HG03095 (cell line): ENCODE data around the gene LMNTD2.
A peak's percentile ranks its signal among the peaks of the same experiment; 100 is the strongest.

ENCODE experiments used
- ATAC-seq: cut with Tn5 transposase; IDR thresholded peaks from one replicate; pipeline ENCODE4 v1.9.1; 2021; ENCODE audit warnings: moderate library complexity; ENCODE audit not compliant: unreplicated experiment

Gene LMNTD2

DNA sequence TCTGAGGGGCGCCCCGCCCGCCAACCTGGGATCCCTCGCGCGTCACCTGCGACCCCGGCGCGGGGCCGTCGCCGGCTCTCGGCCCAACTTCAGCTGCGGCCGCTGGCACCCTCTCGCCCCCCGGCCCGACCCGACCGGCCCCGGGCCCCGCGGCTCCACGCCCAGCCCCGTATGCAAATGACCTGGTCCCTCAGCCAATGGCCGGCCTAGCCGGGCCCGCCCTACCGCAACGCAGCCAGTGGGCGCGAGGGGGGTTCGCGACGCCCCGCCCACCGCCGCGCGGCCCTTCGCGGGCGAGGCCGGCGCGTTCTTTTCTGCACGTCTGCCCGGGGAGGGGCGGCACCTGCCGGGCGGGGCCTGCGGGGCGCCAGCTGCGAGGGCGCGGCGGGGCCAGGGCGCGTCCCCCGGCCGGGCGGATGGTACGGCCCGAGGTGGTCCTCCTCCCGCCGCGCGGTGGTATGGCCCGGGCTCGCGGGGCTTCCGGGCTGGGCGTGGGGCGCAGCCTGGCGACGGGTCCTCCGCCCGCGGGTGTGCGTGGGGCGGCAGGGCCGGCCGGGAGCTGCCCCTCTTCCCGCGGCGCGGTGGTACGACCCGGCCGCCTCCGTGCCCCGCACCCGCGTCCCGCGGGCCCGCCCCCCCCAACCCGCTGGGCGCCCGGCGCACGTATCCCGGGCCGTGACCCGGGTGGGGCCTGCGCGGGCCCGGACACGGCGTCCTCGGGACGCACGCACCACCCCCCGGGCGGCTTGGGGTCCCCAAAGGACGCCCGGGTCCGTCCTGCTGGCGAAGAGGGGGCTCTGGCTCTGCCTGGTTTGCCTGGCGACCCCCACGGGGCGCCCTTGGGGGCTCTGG lies 8.0 kb upstream of the LMNTD2 start:
- ATAC-seq: peak; percentile 82

DNA sequence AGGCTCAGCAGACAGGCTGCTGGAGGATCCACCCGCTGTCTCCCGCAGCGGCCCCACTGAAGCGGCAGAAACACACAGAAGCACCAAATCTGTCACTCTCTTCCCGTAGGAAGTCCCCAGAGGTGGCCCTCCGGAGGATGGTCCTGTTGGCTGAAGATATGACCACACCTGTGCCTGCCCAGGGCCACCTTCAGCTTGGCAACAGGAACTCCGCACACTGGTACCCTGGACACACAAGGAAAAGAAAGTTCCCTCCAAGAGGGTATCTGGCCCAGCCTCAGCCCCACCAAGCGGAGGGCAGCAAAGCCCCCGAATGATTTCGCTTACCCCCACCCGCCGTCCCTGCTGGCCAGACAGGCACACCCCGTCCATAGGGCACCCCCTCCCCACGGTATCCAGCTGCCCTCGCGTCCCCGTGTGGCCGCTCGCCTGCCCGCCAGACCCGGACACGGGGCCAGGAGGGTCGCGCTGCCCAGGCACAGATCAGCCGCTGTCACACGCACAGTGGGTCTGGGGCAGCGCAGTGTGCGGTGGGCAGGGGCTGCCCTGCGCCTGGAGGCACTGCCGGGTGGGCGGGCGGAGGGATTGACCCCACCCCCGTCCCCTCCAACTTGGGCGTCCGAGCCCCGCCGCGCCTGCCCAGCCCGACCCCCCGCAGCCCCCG lies 7.2 kb upstream of the LMNTD2 start:
- no peak for ATAC-seq

DNA sequence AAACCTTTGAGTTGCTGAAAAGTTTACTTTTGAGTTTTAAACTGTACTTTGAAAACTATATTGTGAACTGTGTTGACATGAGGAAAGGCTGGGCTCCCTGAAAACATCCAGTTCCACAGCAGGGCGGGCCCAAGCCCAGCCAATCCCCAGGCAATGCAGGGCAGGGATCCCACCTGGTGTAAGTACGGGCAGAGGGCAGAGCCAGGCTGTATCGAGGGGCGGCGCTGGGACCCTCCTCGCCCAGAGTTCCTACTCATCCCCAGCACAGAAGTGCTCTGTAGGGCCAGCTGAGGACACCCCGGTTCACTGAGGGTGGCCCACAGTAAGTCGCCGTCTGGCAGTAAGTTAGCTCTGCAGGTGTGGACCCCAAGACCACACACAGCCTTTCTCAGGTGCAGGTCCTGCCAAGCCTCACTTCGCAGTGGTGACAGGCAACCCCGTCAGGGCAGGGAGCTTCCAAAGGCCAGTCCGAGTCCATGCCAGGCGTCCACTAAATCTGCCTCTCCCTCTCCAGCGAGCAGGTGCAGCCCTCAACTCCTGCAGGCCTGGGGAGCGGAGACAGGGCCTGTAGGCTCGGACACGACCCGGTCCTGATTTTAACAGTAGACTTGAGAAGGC lies 6.6 kb upstream of the LMNTD2 start:
- ATAC-seq: no peak

DNA sequence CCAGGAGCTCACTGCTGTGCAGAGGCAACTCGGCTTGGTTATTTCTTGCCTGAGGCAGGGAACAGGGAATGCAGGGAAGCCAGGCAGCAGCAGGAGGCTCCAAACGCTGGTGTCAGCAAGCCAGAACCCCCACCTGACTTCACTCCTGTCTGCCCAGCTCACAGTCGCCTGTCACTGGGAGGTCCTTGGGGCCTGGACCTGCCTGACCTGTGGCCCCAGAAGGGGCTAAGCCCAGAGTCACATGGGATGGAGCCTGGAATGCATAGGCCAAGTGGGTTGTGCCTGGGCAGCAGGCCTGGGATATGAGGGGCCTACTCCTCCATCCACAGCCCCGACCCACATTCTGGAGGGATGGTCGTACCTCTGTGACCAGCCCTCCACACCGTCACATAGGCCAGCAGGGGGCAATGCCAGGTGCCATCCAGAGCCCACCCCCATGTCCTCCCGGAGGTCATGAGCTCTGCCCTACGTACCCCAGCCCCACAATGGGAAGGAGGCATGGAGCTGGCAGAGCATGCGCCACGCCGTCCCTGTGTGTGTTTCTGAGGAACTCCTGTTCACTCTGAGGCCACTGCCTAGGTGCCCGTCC lies 5.5 kb upstream of the LMNTD2 start:
- ATAC-seq: no peak

DNA sequence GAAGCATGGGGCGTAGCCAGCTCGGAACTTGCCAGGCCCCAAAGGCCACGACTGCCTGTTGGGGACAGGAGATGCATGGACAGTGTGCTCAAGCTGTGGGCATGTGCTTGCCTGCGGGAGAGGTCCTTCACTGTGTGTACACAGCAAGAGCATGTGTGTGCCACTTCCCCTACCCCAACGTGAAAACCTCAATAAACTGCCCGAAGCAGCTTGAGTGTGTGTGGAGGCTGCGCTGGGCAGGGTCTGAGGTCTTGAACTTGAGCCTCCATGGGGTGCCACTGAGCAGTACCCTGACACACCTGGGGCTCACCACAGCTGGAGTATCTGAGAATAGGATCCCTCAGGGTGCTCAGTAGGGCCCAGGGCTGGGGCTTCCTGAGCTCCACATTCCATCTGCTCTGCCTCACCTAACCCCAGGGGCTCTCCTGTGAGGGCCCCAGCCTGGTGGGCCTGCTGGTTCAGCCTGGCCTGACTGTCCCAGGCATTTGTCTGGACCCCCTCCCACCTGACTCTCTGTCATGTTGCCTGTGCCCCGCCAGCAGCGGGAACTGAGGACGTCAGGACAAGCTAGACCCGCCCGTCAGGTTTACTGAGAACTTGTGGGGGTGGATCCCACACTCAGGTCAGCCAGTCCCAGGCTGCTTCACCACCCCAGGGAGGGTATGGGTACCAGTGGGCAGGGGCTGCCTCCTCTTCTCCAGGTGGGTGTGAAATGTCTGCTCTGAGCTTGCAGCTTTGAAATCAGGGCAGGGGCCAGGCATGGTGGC lies 3.5 kb upstream of the LMNTD2 start:
- ATAC-seq: no peak

DNA sequence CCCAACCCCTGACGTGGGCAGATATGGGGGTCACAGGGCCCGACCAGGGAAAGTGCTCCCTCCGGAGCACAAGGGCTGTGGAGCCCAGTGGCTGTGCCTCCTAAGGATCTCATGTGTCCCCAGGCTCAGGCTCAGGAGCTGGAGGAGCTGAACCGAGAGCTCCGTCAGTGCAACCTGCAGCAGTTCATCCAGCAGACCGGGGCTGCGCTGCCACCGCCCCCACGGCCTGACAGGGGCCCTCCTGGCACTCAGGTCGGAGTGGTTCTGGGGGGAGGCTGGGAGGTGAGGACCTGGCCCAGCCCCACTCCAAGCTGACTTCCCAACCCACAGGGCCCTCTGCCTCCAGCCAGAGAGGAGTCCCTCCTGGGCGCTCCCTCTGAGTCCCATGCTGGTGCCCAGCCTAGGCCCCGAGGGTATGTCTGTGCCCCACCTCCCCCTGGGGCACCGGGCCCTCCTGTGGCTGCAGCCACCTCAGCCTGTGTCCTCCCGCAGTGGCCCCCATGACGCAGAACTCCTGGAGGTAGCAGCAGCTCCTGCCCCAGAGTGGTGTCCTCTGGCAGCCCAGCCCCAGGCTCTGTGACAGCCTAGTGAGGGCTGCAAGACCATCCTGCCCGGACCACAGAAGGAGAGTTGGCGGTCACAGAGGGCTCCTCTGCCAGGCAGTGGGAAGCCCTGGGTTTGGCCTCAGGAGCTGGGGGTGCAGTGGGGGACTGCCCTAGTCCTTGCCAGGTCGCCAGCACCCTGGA lies 2.7 kb upstream of the LMNTD2 start:
- ATAC-seq: no peak

DNA sequence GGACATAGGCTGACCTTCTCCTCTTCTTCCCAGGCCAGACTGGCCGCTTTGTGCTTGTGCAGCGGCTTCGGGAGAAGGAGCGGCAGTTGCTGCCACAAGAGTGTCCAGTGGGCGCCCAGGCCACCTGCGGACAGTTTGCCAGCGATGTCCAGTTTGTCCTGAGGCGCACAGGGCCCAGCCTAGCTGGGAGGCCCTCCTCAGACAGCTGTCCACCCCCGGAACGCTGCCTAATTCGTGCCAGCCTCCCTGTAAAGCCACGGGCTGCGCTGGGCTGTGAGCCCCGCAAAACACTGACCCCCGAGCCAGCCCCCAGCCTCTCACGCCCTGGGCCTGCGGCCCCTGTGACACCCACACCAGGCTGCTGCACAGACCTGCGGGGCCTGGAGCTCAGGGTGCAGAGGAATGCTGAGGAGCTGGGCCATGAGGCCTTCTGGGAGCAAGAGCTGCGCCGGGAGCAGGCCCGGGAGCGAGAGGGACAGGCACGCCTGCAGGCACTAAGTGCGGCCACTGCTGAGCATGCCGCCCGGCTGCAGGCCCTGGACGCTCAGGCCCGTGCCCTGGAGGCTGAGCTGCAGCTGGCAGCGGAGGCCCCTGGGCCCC lies 1.6 kb upstream of the LMNTD2 start:
- ATAC-seq: no peak

DNA sequence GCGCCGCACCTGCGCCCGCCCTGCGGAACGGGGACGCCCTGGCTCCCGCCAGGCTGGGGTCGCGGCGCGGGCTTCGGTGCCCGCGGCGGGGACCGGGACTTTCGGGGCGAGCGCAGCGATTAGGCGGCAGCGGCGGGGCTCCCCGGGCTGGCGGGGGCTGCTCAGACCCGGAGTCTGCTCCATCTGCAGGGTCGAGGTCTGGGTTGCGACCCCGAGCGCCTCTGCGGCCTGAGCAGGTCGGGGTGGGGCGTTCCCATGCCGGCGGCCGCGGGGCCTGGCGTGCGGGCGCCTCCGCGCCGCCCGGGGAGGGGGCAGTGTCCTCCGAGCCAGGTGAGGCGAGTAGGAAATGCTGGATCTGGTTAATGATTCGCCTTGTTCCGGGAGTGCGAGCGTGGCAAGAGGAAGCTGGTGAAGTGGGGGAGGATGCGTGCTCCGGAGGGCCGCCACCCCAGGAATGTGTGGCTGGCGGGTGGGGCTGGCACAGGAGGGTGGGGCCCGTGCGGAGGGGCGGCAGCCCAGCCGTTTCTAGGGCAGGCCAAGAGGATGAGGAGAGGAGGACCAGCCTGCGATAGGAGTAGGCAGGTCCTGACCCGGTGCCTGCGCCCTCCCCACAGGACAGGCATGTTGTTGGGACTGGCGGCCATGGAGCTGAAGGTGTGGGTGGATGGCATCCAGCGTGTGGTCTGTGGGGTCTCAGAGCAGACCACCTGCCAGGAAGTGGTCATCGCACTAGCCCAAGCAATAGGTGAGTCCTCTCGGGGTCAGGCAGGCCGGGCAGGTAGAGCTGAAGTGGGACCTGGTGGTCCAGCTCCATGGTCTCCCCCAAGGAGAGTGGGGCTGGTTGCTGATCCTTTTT lies 838 bp upstream of the LMNTD2 start:
- peak; percentile 18 for ATAC-seq

DNA sequence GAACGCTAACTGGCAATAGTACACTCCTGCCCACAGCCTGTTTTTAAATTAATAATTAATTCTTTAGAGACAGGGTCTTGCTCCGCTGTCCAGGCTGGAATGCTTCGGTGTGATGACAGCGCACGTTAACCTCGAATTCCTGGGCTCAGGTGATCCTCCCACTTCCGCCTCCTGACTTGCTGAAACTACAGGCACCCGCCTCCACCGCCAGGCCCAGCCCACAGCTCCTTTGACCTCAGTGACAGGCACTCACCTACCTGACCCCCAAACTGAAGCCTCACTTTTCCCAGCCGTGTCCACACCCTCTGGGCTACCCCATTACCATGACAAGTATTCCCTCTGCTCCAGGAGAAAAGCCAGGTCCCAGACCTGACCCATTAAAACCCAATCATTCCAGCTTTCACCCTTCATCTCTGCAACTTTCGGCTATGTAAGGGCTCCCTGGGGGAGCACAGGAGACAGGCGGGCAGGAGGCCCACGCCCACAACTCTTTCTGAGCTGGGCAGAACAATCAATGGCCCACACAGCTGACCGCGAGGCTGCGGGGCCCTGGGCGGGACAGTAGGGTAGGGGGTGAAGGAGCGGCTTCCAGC lies 730 bp downstream of the LMNTD2 start:
- ATAC-seq: no peak

DNA sequence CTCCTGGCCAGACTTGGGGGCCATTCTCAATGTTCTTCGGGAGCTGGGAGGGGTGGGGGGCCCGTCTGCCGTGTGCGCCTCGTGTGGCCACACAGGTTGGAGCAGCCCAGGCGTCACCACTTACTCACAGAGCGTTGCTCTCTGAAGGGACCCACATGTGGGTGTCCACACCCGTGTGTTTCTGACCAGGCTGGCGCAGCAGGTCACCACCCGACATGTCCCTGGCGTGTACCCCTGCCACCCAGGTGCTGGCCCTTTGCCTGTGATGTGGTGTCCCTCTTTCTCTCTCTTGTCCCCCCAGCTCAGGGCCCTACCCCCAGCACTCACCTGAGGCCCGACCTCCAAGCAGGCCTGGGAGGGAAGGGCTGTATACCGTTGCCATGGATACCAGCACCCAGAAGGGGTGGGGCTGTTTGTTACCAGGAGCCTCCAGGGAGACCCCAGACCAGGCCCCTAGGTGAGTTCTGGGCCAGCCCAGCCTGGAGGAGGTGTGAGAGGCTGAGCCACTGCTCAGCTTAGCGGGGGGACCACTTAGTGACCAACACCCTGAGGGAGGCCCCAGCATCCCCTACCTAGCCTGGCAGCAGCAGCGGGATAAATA lies 1.4 kb downstream of the LMNTD2 start:
- ATAC-seq: no peak

DNA sequence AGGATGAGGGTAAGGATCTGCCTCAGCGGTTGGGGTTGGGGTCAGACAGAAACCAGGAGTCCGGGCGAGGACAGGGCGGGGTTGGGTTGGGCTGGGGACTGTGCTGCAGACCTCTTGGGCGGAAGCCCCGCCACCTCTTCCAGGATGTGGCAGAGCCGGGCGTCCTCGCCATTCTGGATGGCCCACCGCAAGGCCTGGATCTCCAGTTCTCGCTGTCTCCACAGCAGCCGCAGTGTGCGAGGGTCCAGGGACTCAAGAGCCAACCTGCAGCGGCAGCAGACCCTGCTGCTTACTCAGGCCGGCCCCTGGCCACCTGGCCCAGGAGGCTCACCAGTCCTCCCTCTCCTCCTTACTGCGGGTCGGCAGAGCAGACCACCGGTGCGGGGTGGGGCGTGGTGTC lies 2.0 kb downstream of the LMNTD2 start:
- no peak for ATAC-seq

DNA sequence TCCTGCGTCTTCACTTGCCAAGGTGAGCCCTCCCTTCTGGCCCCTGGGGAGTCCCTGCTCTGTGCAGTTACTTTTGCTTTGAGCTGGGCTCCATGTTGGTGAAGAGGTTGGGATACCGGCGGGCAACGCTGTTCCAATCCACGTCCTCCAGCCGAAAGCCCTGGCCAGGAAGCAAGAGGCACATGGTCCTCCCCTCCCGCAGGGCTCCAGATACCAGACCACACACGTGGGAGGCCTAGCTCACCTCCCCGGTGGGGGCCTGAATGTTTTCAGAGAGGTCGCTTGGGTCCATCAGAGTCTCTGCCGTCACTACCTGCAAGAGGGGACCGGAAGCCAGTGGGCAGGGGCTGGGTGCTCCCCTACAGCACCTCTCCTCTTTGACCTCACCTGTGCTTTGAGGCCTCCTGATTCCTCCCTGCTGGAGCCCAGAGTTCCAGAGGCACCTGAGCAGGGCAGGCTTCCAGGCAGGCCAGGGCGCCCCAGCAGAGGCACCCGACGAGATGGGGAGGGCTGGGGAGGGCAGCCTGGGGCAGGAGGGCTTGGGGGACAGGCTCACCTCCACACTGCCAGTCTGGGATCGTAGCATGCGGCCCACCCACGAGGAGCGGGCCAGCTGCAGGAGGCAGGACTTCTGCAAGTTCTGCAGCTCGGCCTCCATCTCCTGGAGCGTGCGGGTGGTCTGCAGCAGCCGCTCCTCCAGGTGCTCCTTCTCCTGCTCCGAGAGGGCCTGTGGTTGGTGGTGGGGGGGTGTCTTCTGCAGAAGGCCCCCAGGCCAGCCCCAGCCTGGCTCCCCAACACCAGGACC lies 3.0 kb downstream of the LMNTD2 start:
- ATAC-seq: no peak

DNA sequence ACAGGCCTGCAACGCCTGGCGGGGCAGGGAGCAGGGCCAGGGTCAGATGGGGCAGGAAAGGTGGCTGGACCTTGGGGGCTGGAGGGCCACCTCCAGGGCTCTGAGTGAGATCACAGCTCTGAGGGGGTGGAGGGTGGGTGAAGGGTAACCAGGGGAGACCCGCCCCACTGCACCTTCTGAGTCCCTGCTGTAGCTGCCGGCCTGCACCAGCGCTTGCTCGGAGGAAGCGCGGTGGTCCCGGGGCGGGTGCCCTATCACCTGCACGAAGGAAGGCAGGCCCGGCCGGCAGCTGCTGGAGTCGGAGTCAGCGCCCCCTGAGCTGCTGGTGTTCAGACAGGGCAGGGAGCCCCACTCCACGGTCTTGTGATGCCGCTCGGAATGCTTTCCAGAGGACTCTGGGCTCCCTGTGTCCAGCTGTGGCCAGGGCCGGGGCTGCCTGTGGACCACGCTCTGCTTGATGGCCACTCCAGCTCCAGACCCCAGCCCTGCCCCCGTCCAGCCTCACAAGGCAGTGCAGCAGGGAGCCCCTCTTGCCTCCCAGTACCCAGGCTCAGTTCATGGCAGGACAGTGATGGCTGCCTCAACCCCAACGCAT lies 3.8 kb downstream of the LMNTD2 start:
- ATAC-seq: no peak

DNA sequence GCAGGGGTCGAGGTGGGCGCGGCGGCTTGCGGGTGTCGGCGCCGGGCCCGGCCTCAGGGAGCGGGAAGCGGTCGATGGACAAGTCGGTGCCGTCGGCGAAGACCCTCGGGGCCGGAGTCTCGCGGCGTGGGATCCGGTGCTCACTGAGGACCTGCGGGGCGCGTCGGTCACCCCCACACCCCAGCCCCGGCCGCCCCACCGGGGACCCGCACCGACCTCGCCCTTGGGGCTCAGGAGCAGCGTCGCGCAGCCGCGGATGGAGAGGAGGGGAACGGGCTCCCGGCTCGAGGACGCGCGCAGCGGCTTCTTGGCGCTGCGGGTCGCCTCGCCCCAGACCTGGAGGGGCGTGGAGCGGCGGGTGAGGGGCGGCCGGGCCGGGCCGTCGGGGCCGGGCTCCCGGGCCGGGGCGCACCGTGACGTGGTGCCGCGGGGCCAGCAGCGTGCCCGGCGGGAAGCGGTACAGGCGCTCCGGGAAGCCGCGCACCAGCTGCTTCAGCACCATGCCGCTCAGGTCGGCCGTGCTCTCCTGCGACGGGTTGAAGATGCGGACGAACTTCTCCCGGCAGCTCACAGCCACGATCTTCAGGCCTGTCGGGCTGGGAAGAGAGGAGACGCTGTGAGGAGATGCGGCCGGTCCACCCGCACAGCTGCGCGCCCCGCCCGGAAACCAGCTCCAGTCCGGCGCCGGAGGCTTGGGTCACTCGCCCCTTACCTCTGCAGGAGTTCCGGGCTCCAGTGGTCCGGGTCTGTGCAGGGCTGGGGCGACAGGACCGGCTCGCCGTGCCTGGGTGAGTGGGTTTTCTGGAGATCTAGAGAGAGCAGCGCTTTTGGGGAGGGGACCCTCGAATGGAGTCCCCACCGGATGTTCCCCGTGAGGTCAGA lies 4.5 kb downstream of the LMNTD2 start:
- ATAC-seq: no peak

DNA sequence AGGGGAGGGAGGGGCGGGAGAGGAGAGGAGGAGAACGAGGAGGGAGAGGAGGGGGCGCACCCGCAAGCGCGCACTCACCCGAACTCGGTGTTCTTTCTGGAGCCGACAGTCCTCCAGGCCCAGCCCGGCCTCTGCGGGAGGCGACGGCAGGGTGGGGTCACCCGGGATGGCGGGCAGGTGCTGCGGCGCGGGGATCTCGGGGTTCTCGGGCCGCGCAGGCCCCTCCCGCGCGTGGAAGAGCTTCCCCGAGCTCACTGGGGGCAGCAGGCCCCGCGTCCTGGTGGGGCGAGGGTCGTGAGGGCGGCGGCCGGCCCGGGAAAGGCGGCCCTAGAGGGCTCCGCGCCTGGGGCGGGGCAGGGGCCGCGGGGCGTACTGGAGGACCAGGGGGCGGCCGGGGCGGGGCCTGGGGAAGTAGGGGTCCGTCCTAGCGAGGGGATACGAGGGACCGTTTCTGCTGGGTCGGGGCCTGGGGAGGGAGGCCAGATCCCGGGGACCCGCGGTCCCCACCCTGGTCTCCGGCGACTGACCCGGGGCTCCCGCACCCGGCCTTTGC lies 5.2 kb downstream of the LMNTD2 start:
- ATAC-seq: no peak
